Liver (tissue), 3 donors: ENCODE measurements around the gene CCR2.

ENCODE experiments used
- EGR1 ChIP-seq, 2 donors: IDR thresholded peaks; 2 replicates each; pipeline ENCODE4 v1.6.1; 2016 to 2018; ENCODE audit warnings: antibody characterized with exemption in 2 of 2, low read depth in 2 of 2
- FOXA1 ChIP-seq: IDR thresholded peaks from 2 replicates; pipeline ENCODE4 v1.6.1; 2016; ENCODE audit warnings: antibody characterized with exemption
- RAD21 ChIP-seq, 2 donors: IDR thresholded peaks; 2 replicates each; pipeline ENCODE4 v1.6.1; 2016; ENCODE audit warnings: antibody characterized with exemption in 2 of 2, mild to moderate bottlenecking in 2 of 2
- SP1 ChIP-seq: IDR thresholded peaks from 2 replicates; pipeline ENCODE4 v1.6.1; 2018; ENCODE audit warnings: antibody characterized with exemption, mild to moderate bottlenecking
- YY1 ChIP-seq: IDR thresholded peaks from 2 replicates; pipeline ENCODE4 v1.6.1; 2016; ENCODE audit warnings: antibody characterized with exemption, mild to moderate bottlenecking
- TF ChIP-seq, protein P1 (sequence below): fragments of 150-350 bp; IDR thresholded peaks from 2 replicates; pipeline ENCODE4 v1.5.1; 2017; ENCODE audit warnings: improper control_type of control experiment, low read depth, low read length; ENCODE audit not compliant: missing input control
- TF ChIP-seq, protein P2 (sequence below): IDR thresholded peaks from 2 replicates; pipeline ENCODE4 v1.6.1; 2016; ENCODE audit warnings: antibody characterized with exemption
- donor health status: healthy.
- donor health status: healthy.

- TF ChIP-seq, protein P1, sequence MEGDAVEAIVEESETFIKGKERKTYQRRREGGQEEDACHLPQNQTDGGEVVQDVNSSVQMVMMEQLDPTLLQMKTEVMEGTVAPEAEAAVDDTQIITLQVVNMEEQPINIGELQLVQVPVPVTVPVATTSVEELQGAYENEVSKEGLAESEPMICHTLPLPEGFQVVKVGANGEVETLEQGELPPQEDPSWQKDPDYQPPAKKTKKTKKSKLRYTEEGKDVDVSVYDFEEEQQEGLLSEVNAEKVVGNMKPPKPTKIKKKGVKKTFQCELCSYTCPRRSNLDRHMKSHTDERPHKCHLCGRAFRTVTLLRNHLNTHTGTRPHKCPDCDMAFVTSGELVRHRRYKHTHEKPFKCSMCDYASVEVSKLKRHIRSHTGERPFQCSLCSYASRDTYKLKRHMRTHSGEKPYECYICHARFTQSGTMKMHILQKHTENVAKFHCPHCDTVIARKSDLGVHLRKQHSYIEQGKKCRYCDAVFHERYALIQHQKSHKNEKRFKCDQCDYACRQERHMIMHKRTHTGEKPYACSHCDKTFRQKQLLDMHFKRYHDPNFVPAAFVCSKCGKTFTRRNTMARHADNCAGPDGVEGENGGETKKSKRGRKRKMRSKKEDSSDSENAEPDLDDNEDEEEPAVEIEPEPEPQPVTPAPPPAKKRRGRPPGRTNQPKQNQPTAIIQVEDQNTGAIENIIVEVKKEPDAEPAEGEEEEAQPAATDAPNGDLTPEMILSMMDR = no peak
- no peak for TF ChIP-seq RAD21 (IDR thresholded peaks at IDR 0.05)
- TF ChIP-seq, protein P2, sequence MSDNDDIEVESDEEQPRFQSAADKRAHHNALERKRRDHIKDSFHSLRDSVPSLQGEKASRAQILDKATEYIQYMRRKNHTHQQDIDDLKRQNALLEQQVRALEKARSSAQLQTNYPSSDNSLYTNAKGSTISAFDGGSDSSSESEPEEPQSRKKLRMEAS = no peak
- no peak for TF ChIP-seq EGR1 (IDR thresholded peaks at IDR 0.05; ENCODE audit: low read depth in 2 of 2)
- no peak for TF ChIP-seq YY1
- no peak for TF ChIP-seq SP1
- TF ChIP-seq FOXA1 = no peak
Measured at GRCh38 chr3:46383951-46384330, 30.0 kb downstream of the CCR2 start.
